Measurements from ENCODE around the gene DUSP15. TPM values are rescaled to one million over a fixed set of nuclear protein-coding genes. Genes with fewer than 3 reads are reported as not detected.
"Not testable (repeated sequence)": the region's sequence is repeated elsewhere in the genome, so short reads cannot be mapped to it uniquely, and the experiment has no call there.

The DUSP15 gene
- total and polyA plus RNA-seq, 4 donors = 0.35 to 0.61 (median 0.42) TPM; not detected in 1

GRCh38 chr20:31830406-31830981 lies 39.8 kb downstream of the DUSP15 start:
- Histone ChIP-seq H3K27ac (ENCODE audit: low read depth in 1 of 2, low read length in 2 of 2) (no peak overlapping the region), H3K9ac (ENCODE audit: low read depth in 1 of 2, low read length in 2 of 2) (no peak overlapping the region), H3K4me1 (ENCODE audit: control insufficient read depth in 4 of 4, insufficient read depth in 4 of 4, low read length in 3 of 4) (no peaks in the 10 kb centered on the region), H3K9me3 (ENCODE audit: control insufficient read depth in 4 of 4, low read length in 3 of 4) (no peaks in the 10 kb centered on the region), H3K27me3 (ENCODE audit: control insufficient read depth in 4 of 4, insufficient read depth in 4 of 4, low read length in 3 of 4) (no peaks in the 10 kb centered on the region), H3K36me3 (ENCODE audit: control insufficient read depth in 4 of 4, insufficient read depth in 3 of 4, low read depth in 1 of 4, low read length in 3 of 4) (no peaks in the 10 kb centered on the region), H3K4me3 (ENCODE audit: low read depth in 1 of 3, low read length in 3 of 3) (no peak overlapping the region)
- 91% methylated on average over 8 of the region's 8 CpGs for WGBS
- TF ChIP-seq NR2F2 (IDR thresholded peaks at IDR 0.05) (no peak), CTCF (IDR thresholded peaks at IDR 0.05; ENCODE audit: low read depth, low read length, missing input control) (no peak), FOXA1 (IDR thresholded peaks at IDR 0.05) (no peak), HNF4G (IDR thresholded peaks at IDR 0.05) (no peak), YY1 (IDR thresholded peaks at IDR 0.05) (no peak), RAD21 (IDR thresholded peaks at IDR 0.05) (no peak), RXRA (IDR thresholded peaks at IDR 0.05) (no peak), REST (IDR thresholded peaks at IDR 0.05) (no peak), MAX (IDR thresholded peaks at IDR 0.05) (no peak), EGR1 (IDR thresholded peaks at IDR 0.05; ENCODE audit: low read depth in 2 of 2) (no peak), FOXA2 (IDR thresholded peaks at IDR 0.05) (no peak), ZBTB33 (IDR thresholded peaks at IDR 0.05) (no peak), HNF4A (conservative IDR thresholded peaks at IDR 0.05) (no peak), JUND (IDR thresholded peaks at IDR 0.05) (no peak), SP1 (IDR thresholded peaks at IDR 0.05) (no peak), ATF3 (IDR thresholded peaks at IDR 0.05) (no peak)
- no peak for DNase-seq (ENCODE audit: low spot score)

- TF ChIP-seq NR2F2 (IDR thresholded peaks at IDR 0.05) (no peak), FOXA2 (IDR thresholded peaks at IDR 0.05) (no peak), YY1 (IDR thresholded peaks at IDR 0.05) (no peak), GABPA (IDR thresholded peaks at IDR 0.05 in 1 of 2, conservative IDR thresholded peaks at IDR 0.05 in 1 of 2) (no peak), EGR1 (IDR thresholded peaks at IDR 0.05; ENCODE audit: low read depth in 2 of 2) (no peak), MAX (IDR thresholded peaks at IDR 0.05) (no peak), FOXA1 (IDR thresholded peaks at IDR 0.05) (no peak), RAD21 (IDR thresholded peaks at IDR 0.05) (no peak), TAF1 (conservative IDR thresholded peaks at IDR 0.05) (no peak)
- DNase-seq (ENCODE audit: low spot score) = no peak
- Histone ChIP-seq H3K4me1 (ENCODE audit: control insufficient read depth in 4 of 4, insufficient read depth in 4 of 4, low read length in 3 of 4) (no peaks in the 10 kb centered on the region), H3K4me3 (ENCODE audit: low read depth in 1 of 3, low read length in 3 of 3) (no peak overlapping the region), H3K27ac (ENCODE audit: low read depth in 1 of 2, low read length in 2 of 2) (no peak overlapping the region), H3K36me3 (ENCODE audit: control insufficient read depth in 4 of 4, insufficient read depth in 3 of 4, low read depth in 1 of 4, low read length in 3 of 4) (no peaks in the 10 kb centered on the region), H3K9ac (ENCODE audit: low read depth in 1 of 2, low read length in 2 of 2) (no peak overlapping the region), H3K27me3 (ENCODE audit: control insufficient read depth in 4 of 4, insufficient read depth in 4 of 4, low read length in 3 of 4) (no peaks in the 10 kb centered on the region), H3K9me3 (ENCODE audit: control insufficient read depth in 4 of 4, low read length in 3 of 4) (no peaks in the 10 kb centered on the region)
- 85% methylated on average over 6 of the region's 6 CpGs for WGBS
These were observed 40.6 kb downstream of the DUSP15 start for GRCh38 chr20:31829731-31830130.

GRCh38 chr20:31828016-31828415 lies 42.3 kb downstream of the DUSP15 start:
- not testable (repeated sequence) for H3K9me3 ChIP-seq (ENCODE audit: control insufficient read depth in 4 of 4, low read length in 3 of 4); H3K9ac ChIP-seq (ENCODE audit: low read depth in 1 of 2, low read length in 2 of 2)
- WGBS = 96% methylated on average over 11 of the region's 11 CpGs

More at GRCh38 chr20:31828016-31828415, 42.3 kb downstream of the DUSP15 start:
- not testable (repeated sequence) for H3K27ac ChIP-seq (ENCODE audit: low read depth in 1 of 2, low read length in 2 of 2); H3K36me3 ChIP-seq (ENCODE audit: control insufficient read depth in 4 of 4, insufficient read depth in 3 of 4, low read depth in 1 of 4, low read length in 3 of 4); H3K27me3 ChIP-seq (ENCODE audit: control insufficient read depth in 4 of 4, insufficient read depth in 4 of 4, low read length in 3 of 4); DNase-seq (ENCODE audit: low spot score); H3K4me3 ChIP-seq (ENCODE audit: low read depth in 1 of 3, low read length in 3 of 3); H3K4me1 ChIP-seq (ENCODE audit: control insufficient read depth in 4 of 4, insufficient read depth in 4 of 4, low read length in 3 of 4)
